Astrocyte (in vitro differentiated cells and primary cell): Measurements from ENCODE around the gene PDIA5. TPM values are rescaled to one million over a fixed set of nuclear protein-coding genes. Genes with fewer than 3 reads are reported as not detected.

Experiments used
- DNase-seq: peaks from one replicate; pipeline ENCODE4 v3.0.0-alpha.2; 2010; ENCODE audit warnings: low read depth
- FAIRE-seq: peaks from 2 replicates; lab custom pipeline; 2011; peaks lifted over from hg19 to GRCh38; lab: Jason Lieb, UNC
- H2AFZ ChIP-seq: 2 replicates; pipeline ENCODE4 v1.6.0; 2012; ENCODE audit warnings: low read depth, low read length, inconsistent platforms
- H3K27ac ChIP-seq: 2 replicates; pipeline ENCODE4 v1.5.1; 2011; ENCODE audit warnings: low read depth, low read length, inconsistent platforms
- H3K27me3 ChIP-seq: 2 replicates; pipeline ENCODE4 v1.6.0; 2011; ENCODE audit warnings: low read length, inconsistent platforms; ENCODE audit not compliant: insufficient read depth
- H3K36me3 ChIP-seq: 2 replicates; pipeline ENCODE4 v1.5.1; 2011; ENCODE audit warnings: low read length, inconsistent platforms; ENCODE audit not compliant: insufficient read depth
- H3K4me1 ChIP-seq: 2 replicates; pipeline ENCODE4 v1.5.1; 2011; ENCODE audit warnings: low read length, inconsistent platforms; ENCODE audit not compliant: insufficient read depth
- H3K4me2 ChIP-seq: 2 replicates; pipeline ENCODE4 v1.6.0; 2012; ENCODE audit warnings: low read length, inconsistent platforms
- H3K4me3 ChIP-seq: 2 replicates; pipeline ENCODE4 v1.5.1; 2011; ENCODE audit warnings: low read depth, mild to moderate bottlenecking, low read length, inconsistent platforms; ENCODE audit not compliant: insufficient read depth
- H3K79me2 ChIP-seq: 2 replicates; pipeline ENCODE4 v1.6.0; 2012; ENCODE audit warnings: mild to moderate bottlenecking, low read length, inconsistent platforms; ENCODE audit not compliant: insufficient read depth
- H3K9ac ChIP-seq: 2 replicates; pipeline ENCODE4 v1.6.0; 2012; ENCODE audit warnings: mild to moderate bottlenecking, low read length, inconsistent platforms
- H3K9me3 ChIP-seq: 2 replicates; pipeline ENCODE4 v1.5.1; 2012; ENCODE audit warnings: low read depth, mild to moderate bottlenecking, low read length, inconsistent platforms; ENCODE audit not compliant: insufficient read depth
- H4K20me1 ChIP-seq: 2 replicates; pipeline ENCODE4 v1.6.0; 2012; ENCODE audit warnings: low read length, inconsistent platforms; ENCODE audit not compliant: insufficient read depth
- H3K27ac Mint-ChIP-seq: one replicate; pipeline ENCODE4 v1.8.0; 2021; ENCODE audit warnings: mild to moderate bottlenecking, mixed read lengths; ENCODE audit not compliant: unreplicated experiment
- H3K27me3 Mint-ChIP-seq: one replicate; pipeline ENCODE4 v1.8.0; 2021; ENCODE audit warnings: low read depth, mixed read lengths; ENCODE audit not compliant: unreplicated experiment
- H3K36me3 Mint-ChIP-seq: one replicate; pipeline ENCODE4 v1.8.0; 2021; ENCODE audit warnings: low read depth, mixed read lengths; ENCODE audit not compliant: unreplicated experiment
- H3K4me1 Mint-ChIP-seq: one replicate; pipeline ENCODE4 v1.8.0; 2021; ENCODE audit warnings: low read depth, mixed read lengths; ENCODE audit not compliant: unreplicated experiment
- H3K4me3 Mint-ChIP-seq: one replicate; pipeline ENCODE4 v1.8.0; 2021; ENCODE audit warnings: mild to moderate bottlenecking, moderate library complexity, mixed read lengths; ENCODE audit not compliant: unreplicated experiment
- H3K9me3 Mint-ChIP-seq: one replicate; pipeline ENCODE4 v1.8.0; 2021; ENCODE audit warnings: mild to moderate bottlenecking, mixed read lengths; ENCODE audit not compliant: unreplicated experiment
- EZH2 ChIP-seq: IDR thresholded peaks from 2 replicates; pipeline ENCODE4 v1.6.1; 2012; ENCODE audit warnings: mild to moderate bottlenecking, low read length, inconsistent platforms; ENCODE audit not compliant: insufficient read depth
- total RNA-seq: library from RNA; stranded (reverse); gene quantifications from 2 replicates; pipeline ENCODE4 v1.2.1, GENCODE V29; 2021
- TF ChIP-seq, protein P1 (sequence below): IDR thresholded peaks from 2 replicates; pipeline ENCODE4 v1.5.1; 2011; ENCODE audit warnings: low read depth, mild to moderate bottlenecking, inconsistent platforms, low read length, moderate library complexity; ENCODE audit not compliant: insufficient read depth

The PDIA5 gene
- total RNA-seq, 1 donor from 2014 or later = 77.5 TPM

DNA sequence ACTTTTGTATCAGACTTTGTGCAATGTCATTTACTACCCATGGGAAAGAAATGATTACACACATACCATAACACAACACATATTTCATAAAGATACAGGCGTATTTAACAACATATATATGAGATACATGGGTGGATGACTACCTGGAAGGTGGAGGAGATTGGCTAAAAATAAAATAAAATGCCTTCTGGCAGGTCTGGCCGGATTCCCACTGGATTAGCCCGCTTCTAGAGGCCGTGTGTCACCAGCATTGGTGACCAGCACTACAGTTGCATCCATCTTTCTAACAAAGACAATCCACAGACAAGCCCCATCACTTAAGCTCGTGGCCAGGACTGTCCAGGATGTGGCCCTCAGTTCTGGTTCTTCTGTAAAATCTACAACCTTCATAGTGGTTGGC, 114.0 kb downstream of the PDIA5 start:
- H3K4me1 Mint-ChIP-seq = no peaks in the 10 kb centered on the region
- no peaks in the 10 kb centered on the region for H3K9me3 Mint-ChIP-seq
- H3K27me3 Mint-ChIP-seq = no peaks in the 10 kb centered on the region
- TF ChIP-seq EZH2 = no peak
- TF ChIP-seq, protein P1, sequence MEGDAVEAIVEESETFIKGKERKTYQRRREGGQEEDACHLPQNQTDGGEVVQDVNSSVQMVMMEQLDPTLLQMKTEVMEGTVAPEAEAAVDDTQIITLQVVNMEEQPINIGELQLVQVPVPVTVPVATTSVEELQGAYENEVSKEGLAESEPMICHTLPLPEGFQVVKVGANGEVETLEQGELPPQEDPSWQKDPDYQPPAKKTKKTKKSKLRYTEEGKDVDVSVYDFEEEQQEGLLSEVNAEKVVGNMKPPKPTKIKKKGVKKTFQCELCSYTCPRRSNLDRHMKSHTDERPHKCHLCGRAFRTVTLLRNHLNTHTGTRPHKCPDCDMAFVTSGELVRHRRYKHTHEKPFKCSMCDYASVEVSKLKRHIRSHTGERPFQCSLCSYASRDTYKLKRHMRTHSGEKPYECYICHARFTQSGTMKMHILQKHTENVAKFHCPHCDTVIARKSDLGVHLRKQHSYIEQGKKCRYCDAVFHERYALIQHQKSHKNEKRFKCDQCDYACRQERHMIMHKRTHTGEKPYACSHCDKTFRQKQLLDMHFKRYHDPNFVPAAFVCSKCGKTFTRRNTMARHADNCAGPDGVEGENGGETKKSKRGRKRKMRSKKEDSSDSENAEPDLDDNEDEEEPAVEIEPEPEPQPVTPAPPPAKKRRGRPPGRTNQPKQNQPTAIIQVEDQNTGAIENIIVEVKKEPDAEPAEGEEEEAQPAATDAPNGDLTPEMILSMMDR = no peak
- no peak overlapping the region for H3K27ac ChIP-seq
- H3K9me3 ChIP-seq = no peaks in the 10 kb centered on the region
- no peaks in the 10 kb centered on the region for H4K20me1 ChIP-seq
- H3K9ac ChIP-seq = no peak overlapping the region
- no peak overlapping the region for H3K4me3 ChIP-seq
- H3K4me1 ChIP-seq = no peaks in the 10 kb centered on the region
- no peaks in the 10 kb centered on the region for H3K36me3 ChIP-seq
- H3K36me3 Mint-ChIP-seq = peaks cover 7% of the 10 kb centered on the region
- no peak for DNase-seq
- H3K27ac Mint-ChIP-seq = no peak overlapping the region
- no peak for FAIRE-seq
- no peaks in the 10 kb centered on the region for H3K27me3 ChIP-seq
- no peaks in the 10 kb centered on the region for H3K79me2 ChIP-seq
- no peak overlapping the region for H2AFZ ChIP-seq
- no peak overlapping the region for H3K4me2 ChIP-seq
- no peak overlapping the region for H3K4me3 Mint-ChIP-seq

DNA sequence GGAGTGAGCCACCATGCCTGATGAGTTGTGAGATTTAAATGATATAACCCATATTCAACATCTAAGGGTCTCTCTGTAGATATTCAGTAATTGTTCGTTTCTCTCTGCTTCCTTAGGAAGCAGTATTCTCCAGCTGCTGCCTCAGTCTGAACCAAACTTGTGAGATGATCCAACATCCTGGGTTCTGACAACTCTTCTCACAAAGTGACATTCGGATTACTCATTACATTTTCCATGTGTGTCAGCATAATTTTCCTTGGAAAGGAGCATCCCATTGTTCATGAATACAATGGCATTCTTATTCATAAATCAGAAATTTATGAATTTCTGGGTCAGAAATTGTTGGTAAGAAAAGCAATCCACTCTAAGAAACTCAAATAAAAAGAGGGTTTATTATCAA, 119.9 kb downstream of the PDIA5 start:
- H3K27me3 ChIP-seq = no peaks in the 10 kb centered on the region
- no peak overlapping the region for H3K9ac ChIP-seq
- Mint-ChIP-seq H3K27ac (no peak overlapping the region), H3K27me3 (no peaks in the 10 kb centered on the region), H3K4me1 (no peaks in the 10 kb centered on the region), H3K4me3 (no peak overlapping the region), H3K9me3 (peaks cover 2% of the 10 kb centered on the region), H3K36me3 (peaks cover 5% of the 10 kb centered on the region)
- no peak overlapping the region for H3K4me2 ChIP-seq
- H3K79me2 ChIP-seq = no peaks in the 10 kb centered on the region
- H2AFZ ChIP-seq = no peak overlapping the region
- no peaks in the 10 kb centered on the region for H4K20me1 ChIP-seq
- no peaks in the 10 kb centered on the region for H3K9me3 ChIP-seq
- no peak for DNase-seq
- no peak for FAIRE-seq
- no peak for TF ChIP-seq EZH2
- TF ChIP-seq, protein P1 = no peak
- no peak overlapping the region for H3K4me3 ChIP-seq
- H3K27ac ChIP-seq = no peak overlapping the region
- H3K36me3 ChIP-seq = no peaks in the 10 kb centered on the region
- no peaks in the 10 kb centered on the region for H3K4me1 ChIP-seq

DNA sequence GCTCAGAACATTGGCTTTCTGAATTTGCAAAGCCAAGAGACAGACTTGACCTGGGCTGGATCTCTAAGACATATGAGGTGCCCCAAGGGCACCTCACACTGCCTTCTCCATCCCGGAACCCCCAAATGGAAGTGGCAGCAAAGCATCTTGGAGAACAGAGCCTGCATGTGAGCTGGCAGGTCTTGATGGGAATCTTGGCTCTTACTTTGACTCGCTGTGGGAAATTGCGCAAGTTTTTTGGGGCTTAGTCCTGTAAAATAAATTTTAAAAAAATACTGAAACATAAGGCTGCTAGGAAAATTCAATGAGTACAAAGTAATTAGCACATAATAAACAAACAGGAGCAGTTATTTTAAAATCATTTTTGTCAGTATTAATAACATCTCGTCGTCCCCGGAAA, 121.2 kb downstream of the PDIA5 start:
- no peaks in the 10 kb centered on the region for H4K20me1 ChIP-seq
- no peaks in the 10 kb centered on the region for H3K4me1 Mint-ChIP-seq
- no peaks in the 10 kb centered on the region for H3K27me3 ChIP-seq
- TF ChIP-seq, protein P1 = no peak
- no peak for TF ChIP-seq EZH2
- H3K4me2 ChIP-seq = no peak overlapping the region
- H3K4me1 ChIP-seq = no peaks in the 10 kb centered on the region
- no peak overlapping the region for H3K27ac Mint-ChIP-seq
- no peak overlapping the region for H3K27ac ChIP-seq
- H3K36me3 ChIP-seq = no peaks in the 10 kb centered on the region
- H3K4me3 Mint-ChIP-seq = no peak overlapping the region
- peaks cover 2% of the 10 kb centered on the region for H3K36me3 Mint-ChIP-seq
- H3K27me3 Mint-ChIP-seq = no peaks in the 10 kb centered on the region
- no peak overlapping the region for H3K4me3 ChIP-seq
- DNase-seq (no peak), FAIRE-seq (no peak)
- no peaks in the 10 kb centered on the region for H3K9me3 ChIP-seq
- H3K9ac ChIP-seq = no peak overlapping the region
- H2AFZ ChIP-seq = no peak overlapping the region
- H3K79me2 ChIP-seq = no peaks in the 10 kb centered on the region
- H3K9me3 Mint-ChIP-seq = peaks cover 2% of the 10 kb centered on the region
